Right cardiac atrium (tissue), 5 donors: ENCODE results near the gene TRMT13. TPM values are rescaled to one million over a fixed set of nuclear protein-coding genes. Genes with fewer than 3 reads are reported as not detected.
"Not testable (repeated sequence)": the region's sequence is repeated elsewhere in the genome, so short reads cannot be mapped to it uniquely, and the experiment has no call there.

ENCODE experiments used
- ATAC-seq, 2 donors: fragments of 200-7000 bp; cut with Tn5 transposase; one replicate each; pipeline versions ENCODE4 v1.8.0 to v1.9.1; 2020; ENCODE audit warnings: moderate library complexity in 2 of 2, mild to moderate bottlenecking in 1 of 2
- DNase-seq, 3 donors: peaks; one replicate each; pipeline ENCODE4 v3.0.0-alpha.2; 2020
- H3K27ac ChIP-seq: one replicate; pipeline ENCODE4 v1.5.1; 2013; ENCODE audit warnings: mild to moderate bottlenecking, low read length, control low read depth, moderate library complexity
- H3K27me3 ChIP-seq: one replicate; pipeline ENCODE4 v1.6.1; 2013; ENCODE audit not compliant: control insufficient read depth, insufficient read depth
- H3K4me1 ChIP-seq: one replicate; pipeline ENCODE4 v1.6.1; 2013; ENCODE audit warnings: low read length; ENCODE audit not compliant: control insufficient read depth, insufficient read depth
- H3K4me3 ChIP-seq: one replicate; pipeline ENCODE4 v1.5.1; 2013; ENCODE audit warnings: low read length, control low read depth
- H3K9me3 ChIP-seq: one replicate; pipeline ENCODE4 v1.6.1; 2013; ENCODE audit warnings: low read length; ENCODE audit not compliant: control insufficient read depth
- WGBS: extraction: QIAGEN DNeasy Blood & Tissue Kit; methylation state at CpG from one replicate; pipeline ENCODE4 v1.1.7; 2013; 5-methylcytosine and 5-hydroxymethylcytosine counted together
- intact Hi-C, 4 donors: fragments of 100-400 bp; cut with DNase I; formaldehyde crosslinking; loops; one replicate each; pipeline versions ENCODE4 v1.11.0 to v1.14.0; 2022 to 2023
- polyA plus RNA-seq: library from polyadenylated mRNA; stranded (reverse); fragments of 200-250 nt; gene quantifications from one replicate; pipeline ENCODE4 v1.2.3, GENCODE V29; 2013
- total RNA-seq, 4 donors: library from RNA; stranded (reverse); fragmentation: NEBNext Ultra II Directional; extraction: Animal tissue kit (Norgen Biotek cat#: 25700); gene quantifications; one replicate each; pipeline ENCODE4 v1.2.1, GENCODE V29; 2021
- donor health status: healthy with polysubstance abuse.
- donor health status: DM: no; HTN: yes; CAD: no.
- donor health status: DM: no; HTN: no; CAD: no.
- donor health status: DM: no; HTN: yes; CAD: no; lungs with severe emphysema.
- donor health status: DM: yes; HTN: yes; CAD: no.

TRMT13 gene
- total and polyA plus RNA-seq, 5 donors: 4.8 to 8.4 (median 7.4) TPM

GRCh38 chr1:100200060-100200459 lies 67.1 kb downstream of the TRMT13 start:
- not testable (repeated sequence) for H3K27ac ChIP-seq

More at GRCh38 chr1:100200060-100200459, 67.1 kb downstream of the TRMT13 start:
- DNase-seq, H3K9me3 ChIP-seq, H3K27me3 ChIP-seq, intact Hi-C loops, H3K4me3 ChIP-seq, H3K4me1 ChIP-seq, ATAC-seq: not testable (repeated sequence)
- WGBS: 75% methylated on average over 6 of the region's 6 CpGs

Other genes starting within 250 kb of the TRMT13 start
- gene SLC35A3, start 163.2 kb upstream of the TRMT13 start, total RNA-seq: 10 to 100 TPM in 3 of 4 donors, 1 to 10 TPM in 1; 9.5 to 13.5 (median 11.4) TPM
- 6.5 TPM for gene SLC35A3, start 163.2 kb upstream of the TRMT13 start, polyA plus RNA-seq
- gene SASS6, start 233 bp upstream of the TRMT13 start, total RNA-seq: 1 to 10 TPM; 1.6 to 2.4 (median 2.3) TPM
- gene SASS6, start 233 bp upstream of the TRMT13 start, polyA plus RNA-seq: 1.4 TPM
- 100 to 1,000 TPM in 2 of 4 donors, 10 to 100 TPM in 2; 54.6 to 155 (median 106) TPM for gene LRRC39, start 45.1 kb downstream of the TRMT13 start, total RNA-seq
- gene LRRC39, start 45.1 kb downstream of the TRMT13 start, polyA plus RNA-seq: 142 TPM
- 10 to 100 TPM; 17.0 to 28.4 (median 21.6) TPM for gene DBT, start 116.7 kb downstream of the TRMT13 start, total RNA-seq
- gene DBT, start 116.7 kb downstream of the TRMT13 start, polyA plus RNA-seq: 6.3 TPM
- 10 to 100 TPM; 27.8 to 39.8 (median 34.7) TPM for gene RTCA, start 133.1 kb downstream of the TRMT13 start, total RNA-seq
- 32.0 TPM for gene RTCA, start 133.1 kb downstream of the TRMT13 start, polyA plus RNA-seq
- 1 to 10 TPM; 3.6 to 5.2 (median 4.8) TPM for gene CDC14A, start 219.3 kb downstream of the TRMT13 start, total RNA-seq
- gene CDC14A, start 219.3 kb downstream of the TRMT13 start, polyA plus RNA-seq: 1.9 TPM